ENCODE measurements around the gene ATG7. TPM values are rescaled to one million over a fixed set of nuclear protein-coding genes. Genes with fewer than 3 reads are reported as not detected.

ATG7 gene
- total RNA-seq, 2 experiments from 2014 or later, result 21.7 to 28.4 TPM

- H3K36me3 ChIP-seq (ENCODE audit: insufficient read depth, low read length), result no peaks in the 10 kb centered on the region
- no TSS peak for BruUV-seq (replicated peaks)
- CTCF ChIA-PET (ENCODE audit: unreplicated experiment), result no interaction called here
- DNase-seq (ENCODE audit: low spot score), result no peak
- intact Hi-C loops (cut with micrococcal nuclease; ENCODE audit: unreplicated experiment), result no loop called here
- no peak overlapping the region for H3K4me2 ChIP-seq (ENCODE audit: low read length)
- no peaks in the 10 kb centered on the region for H3K79me2 ChIP-seq (ENCODE audit: insufficient read depth, low read depth, low read length)
- no peaks in the 10 kb centered on the region for H3K9me2 ChIP-seq (ENCODE audit: insufficient read depth, low read length)
- H3K9me3 ChIP-seq (ENCODE audit: low read length), result no peaks in the 10 kb centered on the region
- no peak overlapping the region for H3K4me3 ChIP-seq (ENCODE audit: low read depth, low read length, poor library complexity, severe bottlenecking)
- H3K27ac ChIP-seq (ENCODE audit: low read depth, low read length, poor library complexity, severe bottlenecking), result no peak overlapping the region
- H3K4me1 ChIP-seq (ENCODE audit: insufficient read depth, low read length, poor library complexity, severe bottlenecking), result no peaks in the 10 kb centered on the region
- no peak for TF ChIP-seq EZH2phosphoT487 (IDR thresholded peaks at IDR 0.05; ENCODE audit: borderline replicate concordance, low read depth, low read length)
- H2AFZ ChIP-seq (ENCODE audit: low read length), result no peak overlapping the region
- no peaks in the 10 kb centered on the region for H4K20me1 ChIP-seq (ENCODE audit: insufficient read depth, low read length)
- POLR2A ChIA-PET, result interaction anchor here (0.7 kb wide), 1 partner anchor 45 kb away, joined by 5 read pairs; no protein-coding TSS in a partner anchor
These were observed 175.5 kb downstream of the ATG7 start for GRCh38 chr3:11447584-11448200.

GRCh38 chr3:11450015-11450414, 177.8 kb downstream of the ATG7 start:
- BruUV-seq (replicated peaks), result no TSS peak

GRCh38 chr3:11452312-11452711, 180.1 kb downstream of the ATG7 start:
- no peak overlapping the region for H3K4me2 ChIP-seq (ENCODE audit: low read length)
- CTCF ChIA-PET (ENCODE audit: unreplicated experiment), result no interaction called here
- no peaks in the 10 kb centered on the region for H3K36me3 ChIP-seq (ENCODE audit: insufficient read depth, low read length)
- no peaks in the 10 kb centered on the region for H3K9me3 ChIP-seq (ENCODE audit: low read length)
- no peak overlapping the region for H3K27ac ChIP-seq (ENCODE audit: low read depth, low read length, poor library complexity, severe bottlenecking)
- peaks cover 3% of the 10 kb centered on the region; the same call in 1 of the 2 replicates for H3K9me2 ChIP-seq (ENCODE audit: insufficient read depth, low read length)
- H3K4me1 ChIP-seq (ENCODE audit: insufficient read depth, low read length, poor library complexity, severe bottlenecking), result no peaks in the 10 kb centered on the region
- H2AFZ ChIP-seq (ENCODE audit: low read length), result no peak overlapping the region
- POLR2A ChIA-PET, result interaction anchor here (0.7 kb wide), 1 partner anchor 377 kb away, joined by 4 read pairs; no protein-coding TSS in a partner anchor
- H4K20me1 ChIP-seq (ENCODE audit: insufficient read depth, low read length), result no peaks in the 10 kb centered on the region
- no TSS peak for BruUV-seq (replicated peaks)
- H3K4me3 ChIP-seq (ENCODE audit: low read depth, low read length, poor library complexity, severe bottlenecking), result no peak overlapping the region
- no peak for TF ChIP-seq EZH2phosphoT487 (IDR thresholded peaks at IDR 0.05; ENCODE audit: borderline replicate concordance, low read depth, low read length)
- TF ChIP-seq CTCF (conservative IDR thresholded peaks at IDR 0.05; ENCODE audit: low read length), result no peak
- intact Hi-C loops (cut with micrococcal nuclease; ENCODE audit: unreplicated experiment), result no loop called here
- no peak for DNase-seq (ENCODE audit: low spot score)
- no peaks in the 10 kb centered on the region for H3K79me2 ChIP-seq (ENCODE audit: insufficient read depth, low read depth, low read length)

More at GRCh38 chr3:11450015-11450414, 177.8 kb downstream of the ATG7 start:
- H3K9me2 ChIP-seq (ENCODE audit: insufficient read depth, low read length), result peaks cover 3% of the 10 kb centered on the region; the same call in 1 of the 2 replicates
- H3K9me3 ChIP-seq (ENCODE audit: low read length), result no peaks in the 10 kb centered on the region
- TF ChIP-seq CTCF (conservative IDR thresholded peaks at IDR 0.05; ENCODE audit: low read length) (no peak), EZH2phosphoT487 (IDR thresholded peaks at IDR 0.05; ENCODE audit: borderline replicate concordance, low read depth, low read length) (no peak)
- no peak overlapping the region for H3K27ac ChIP-seq (ENCODE audit: low read depth, low read length, poor library complexity, severe bottlenecking)
- H2AFZ ChIP-seq (ENCODE audit: low read length), result no peak overlapping the region
- H4K20me1 ChIP-seq (ENCODE audit: insufficient read depth, low read length), result no peaks in the 10 kb centered on the region
- H3K36me3 ChIP-seq (ENCODE audit: insufficient read depth, low read length), result no peaks in the 10 kb centered on the region
- H3K4me1 ChIP-seq (ENCODE audit: insufficient read depth, low read length, poor library complexity, severe bottlenecking), result no peaks in the 10 kb centered on the region
- intact Hi-C loops (cut with micrococcal nuclease; ENCODE audit: unreplicated experiment), result no loop called here
- no peaks in the 10 kb centered on the region for H3K79me2 ChIP-seq (ENCODE audit: insufficient read depth, low read depth, low read length)
- ChIA-PET CTCF (ENCODE audit: unreplicated experiment) (no interaction called here), POLR2A (interaction anchor here (0.6 kb wide), 1 partner anchor 40 kb away, joined by 4 read pairs; no protein-coding TSS in a partner anchor)
- no peak overlapping the region for H3K4me2 ChIP-seq (ENCODE audit: low read length)
- no peak for DNase-seq (ENCODE audit: low spot score)
- H3K4me3 ChIP-seq (ENCODE audit: low read depth, low read length, poor library complexity, severe bottlenecking), result no peak overlapping the region

All from OCI-LY7 (cell line).